Panc1 (cell line): ENCODE results near the gene SLCO4A1. TPM values are rescaled to one million over a fixed set of nuclear protein-coding genes. Genes with fewer than 3 reads are reported as not detected.

Source experiments
- ATAC-seq: fragments of 200-7000 bp; cut with Tn5 transposase; 2 replicates; pipeline ENCODE4 v1.9.1; 2020; ENCODE audit warnings: mild to moderate bottlenecking, moderate library complexity
- BruUV-seq: library from RNA; stranded (reverse); fragments of 400-500 nt; replicated peaks from 2 replicates; lab custom pipeline; 2021; lab: Mats Ljungman, UMichigan
- CTCF ChIA-PET: fragments of 300-600 bp; sonication (Branson Sonifier 250); formaldehyde crosslinking; loops from one replicate; lab custom pipeline; 2022; ENCODE audit warnings: antibody characterized with exemption; lab: Charles Lee
- POLR2A ChIA-PET: fragments of 300-600 bp; sonication (Branson Sonifier 250); formaldehyde crosslinking; loops from one replicate; lab custom pipeline; 2022; ENCODE audit warnings: antibody characterized with exemption; lab: Charles Lee
- DNase-seq: peaks from one replicate; pipeline ENCODE4 v3.0.0-alpha.2; 2010; ENCODE audit warnings: low read depth, low spot score
- H3K27ac ChIP-seq: 2 replicates; pipeline ENCODE4 v1.5.1; 2011; ENCODE audit warnings: mild to moderate bottlenecking, low read length, inconsistent platforms
- H3K27me3 ChIP-seq: fragments of 200-500 bp; sonication (Bioruptor generic); 2 replicates; pipeline ENCODE4 v1.6.0; 2014; ENCODE audit warnings: low read length, inconsistent platforms; ENCODE audit not compliant: control insufficient read depth, insufficient read depth
- H3K36me3 ChIP-seq: fragments of 200-500 bp; sonication (Bioruptor generic); 2 replicates; pipeline ENCODE4 v1.5.1; 2014; ENCODE audit warnings: inconsistent platforms, mild to moderate bottlenecking, low read length, moderate library complexity; ENCODE audit not compliant: control insufficient read depth, insufficient read depth
- H3K4me1 ChIP-seq: 2 replicates; pipeline ENCODE4 v1.5.1; 2011; ENCODE audit warnings: inconsistent platforms, mild to moderate bottlenecking, low read length, moderate library complexity; ENCODE audit not compliant: control insufficient read depth, insufficient read depth
- H3K4me3 ChIP-seq, 2 experiments: 2 replicates each; pipeline ENCODE4 v1.5.1; 2011 to 2012; ENCODE audit warnings: low read depth in 2 of 2, low read length in 2 of 2, mild to moderate bottlenecking in 2 of 2, inconsistent platforms in 1 of 2, moderate library complexity in 1 of 2
- H3K9me3 ChIP-seq: fragments of 200-500 bp; sonication (Bioruptor generic); 2 replicates; pipeline ENCODE4 v1.5.1; 2014; ENCODE audit warnings: low read depth, mild to moderate bottlenecking, inconsistent platforms, low read length, moderate library complexity; ENCODE audit not compliant: control insufficient read depth, insufficient read depth
- CTCF ChIP-seq: fragments of 450-650 bp; IDR thresholded peaks from 2 replicates; pipeline ENCODE4 v1.5.1; 2017; ENCODE audit warnings: mild to moderate bottlenecking
- POLR2AphosphoS5 ChIP-seq: IDR thresholded peaks from 2 replicates; pipeline ENCODE4 v1.6.1; 2012; ENCODE audit warnings: mild to moderate bottlenecking, low read depth, low read length, moderate library complexity
- REST ChIP-seq, 2 experiments: IDR thresholded peaks; 2 replicates each; pipeline ENCODE4 v1.6.1; 2011 to 2012; ENCODE audit warnings: low read depth in 2 of 2, control low read depth in 1 of 2, low read length in 1 of 2, mild to moderate bottlenecking in 1 of 2, moderate library complexity in 1 of 2; ENCODE audit not compliant: insufficient read depth in 1 of 2
- SIN3A ChIP-seq: IDR thresholded peaks from 2 replicates; pipeline ENCODE4 v1.6.1; 2012; ENCODE audit warnings: low read depth, mild to moderate bottlenecking, low read length, moderate library complexity, borderline replicate concordance; ENCODE audit not compliant: insufficient read depth
- TCF7L2 ChIP-seq: IDR thresholded peaks from 2 replicates; pipeline ENCODE4 v1.6.1; 2011; ENCODE audit warnings: mild to moderate bottlenecking, low read depth, low read length, inconsistent platforms
- in situ Hi-C: cut with HindIII; loops from 2 replicates; pipeline ENCODE4 v1.10.0; 2016; ENCODE audit warnings: low sequenced_read_pairs, low pct_unique_long_range_greater_than_20kb
- intact Hi-C: fragments of 100-400 bp; cut with micrococcal nuclease; formaldehyde crosslinking; loops from one replicate; pipeline ENCODE4 v1.10.0; 2022; ENCODE audit not compliant: unreplicated experiment
- total RNA-seq: library from RNA; stranded (reverse); gene quantifications from one replicate; pipeline ENCODE4 v1.2.1, GENCODE V29; 2021; ENCODE audit not compliant: unreplicated experiment

Gene SLCO4A1
- total RNA-seq, 1 experiment from 2014 or later = 167 TPM

GRCh38 chr20:62644044-62644795 lies 1.9 kb downstream of the SLCO4A1 start:
- no peaks in the 10 kb centered on the region for H3K9me3 ChIP-seq
- POLR2A ChIA-PET = no interaction called here
- H3K4me3 ChIP-seq = peak overlapping the region; percentile 65 to 80
- CTCF ChIA-PET = no interaction called here
- H3K27me3 ChIP-seq = no peaks in the 10 kb centered on the region
- in situ Hi-C loops = no loop called here
- peak overlapping the region; percentile 96 for H3K27ac ChIP-seq
- peaks cover 64% of the 10 kb centered on the region for H3K4me1 ChIP-seq
- no TSS peak for BruUV-seq
- DNase-seq (no peak), ATAC-seq (no peak)
- intact Hi-C loops = no loop called here
- TF ChIP-seq TCF7L2 (no peak), SIN3A (no peak), POLR2AphosphoS5 (no peak), CTCF (no peak), REST (IDR thresholded peaks at IDR 0.05; ENCODE audit: insufficient read depth in 1 of 2, low read depth in 2 of 2, low read length in 1 of 2) (no peak)
- H3K36me3 ChIP-seq = no peaks in the 10 kb centered on the region; the same call in 1 of the 2 replicates

GRCh38 chr20:62644802-62645496 lies 2.6 kb downstream of the SLCO4A1 start:
- intact Hi-C loops (no loop called here), in situ Hi-C loops (no loop called here)
- H3K9me3 ChIP-seq = no peaks in the 10 kb centered on the region
- H3K27me3 ChIP-seq = no peaks in the 10 kb centered on the region
- no peaks in the 10 kb centered on the region; the same call in 1 of the 2 replicates for H3K36me3 ChIP-seq
- peaks cover 72% of the 10 kb centered on the region for H3K4me1 ChIP-seq
- DNase-seq = no peak
- CTCF ChIA-PET = no interaction called here
- H3K4me3 ChIP-seq = peak overlapping the region; percentile 65 to 80
- ATAC-seq = no peak
- TF ChIP-seq SIN3A (no peak), REST (IDR thresholded peaks at IDR 0.05; ENCODE audit: insufficient read depth in 1 of 2, low read depth in 2 of 2, low read length in 1 of 2) (no peak), POLR2AphosphoS5 (no peak; the same call in 1 of the 2 replicates), TCF7L2 (no peak), CTCF (no peak)
- POLR2A ChIA-PET = no interaction called here
- peak overlapping the region; percentile 96 for H3K27ac ChIP-seq
- BruUV-seq = TSS peak; percentile 60
